Measurements from ENCODE around the gene ARHGAP21.
A peak's percentile ranks its signal among the peaks of the same experiment; 100 is the strongest.
"Not testable (repeated sequence)": the region's sequence is repeated elsewhere in the genome, so short reads cannot be mapped to it uniquely, and the experiment has no call there.

ARHGAP21 gene

GRCh38 chr10:24642921-24643678 is 80.6 kb downstream of the ARHGAP21 start:
- no peak overlapping the region for H3K4me3 ChIP-seq (ENCODE audit: low read depth, low read length)
- no peak for DNase-seq (ENCODE audit: low read depth)
- TF ChIP-seq CTCF (IDR thresholded peaks at IDR 0.05; ENCODE audit: low read depth, low read length, missing control alignments), result peak; percentile 61

- no peak overlapping the region for H3K4me3 ChIP-seq (ENCODE audit: low read depth, low read length)
- no peak for TF ChIP-seq CTCF (IDR thresholded peaks at IDR 0.05; ENCODE audit: low read depth, low read length, missing control alignments)
- no peak for DNase-seq (ENCODE audit: low read depth)
These were observed 84.6 kb downstream of the ARHGAP21 start for GRCh38 chr10:24639124-24639523.

GRCh38 chr10:24625778-24626177 is 97.9 kb downstream of the ARHGAP21 start:
- no peak overlapping the region for H3K4me3 ChIP-seq (ENCODE audit: low read depth, low read length)
- no peak for TF ChIP-seq CTCF (IDR thresholded peaks at IDR 0.05; ENCODE audit: low read depth, low read length, missing control alignments)

GRCh38 chr10:24623383-24623782 is 100.3 kb downstream of the ARHGAP21 start:
- no peak overlapping the region for H3K4me3 ChIP-seq (ENCODE audit: low read depth, low read length)
- no peak for TF ChIP-seq CTCF (IDR thresholded peaks at IDR 0.05; ENCODE audit: low read depth, low read length, missing control alignments)
- no peak for DNase-seq (ENCODE audit: low read depth)

More at GRCh38 chr10:24625778-24626177, 97.9 kb downstream of the ARHGAP21 start:
- no peak for DNase-seq (ENCODE audit: low read depth)

GRCh38 chr10:24622781-24623301 is 100.8 kb downstream of the ARHGAP21 start:
- no peak for TF ChIP-seq CTCF (IDR thresholded peaks at IDR 0.05; ENCODE audit: low read depth, low read length, missing control alignments)
- H3K4me3 ChIP-seq (ENCODE audit: low read depth, low read length), result no peak overlapping the region
- no peak for DNase-seq (ENCODE audit: low read depth)

GRCh38 chr10:24621035-24621795 is 102.5 kb downstream of the ARHGAP21 start:
- not testable (repeated sequence) for H3K4me3 ChIP-seq (ENCODE audit: low read depth, low read length); DNase-seq (ENCODE audit: low read depth)

- not testable (repeated sequence) for DNase-seq (ENCODE audit: low read depth); H3K4me3 ChIP-seq (ENCODE audit: low read depth, low read length)
These were observed 103.7 kb downstream of the ARHGAP21 start for GRCh38 chr10:24619994-24620310.

- not testable (repeated sequence) for H3K4me3 ChIP-seq (ENCODE audit: low read depth, low read length); DNase-seq (ENCODE audit: low read depth)
These were observed 104.2 kb downstream of the ARHGAP21 start for GRCh38 chr10:24619291-24619993.
